Measurements from ENCODE around the gene PRUNE1.

The PRUNE1 gene

GRCh38 chr1:151008244-151009205 lies at the start of gene PRUNE1:
TSS of gene PRUNE1 (plus strand) at chr1:151008449. CDS start at chr1:151008633, 184 bp downstream.
- DNase-seq: peak; percentile 98

- DNase-seq: no peak
Measured at GRCh38 chr1:150960646-150961045, 47.6 kb upstream of the PRUNE1 start.

GRCh38 chr1:150961756-150962155 lies 46.5 kb upstream of the PRUNE1 start:
- DNase-seq: no peak

- DNase-seq: no peak
Measured at GRCh38 chr1:150963321-150964163, 44.7 kb upstream of the PRUNE1 start.

- DNase-seq: no peak
Measured at GRCh38 chr1:150964164-150964489, 44.1 kb upstream of the PRUNE1 start.

GRCh38 chr1:150965605-150966004 lies 42.6 kb upstream of the PRUNE1 start:
- DNase-seq: no peak

GRCh38 chr1:150966011-150966410 lies 42.2 kb upstream of the PRUNE1 start:
- no peak for DNase-seq

- DNase-seq: no peak
Measured at GRCh38 chr1:150967936-150968335, 40.3 kb upstream of the PRUNE1 start.

- DNase-seq: no peak
Measured at GRCh38 chr1:150968491-150968890, 39.8 kb upstream of the PRUNE1 start.

- no peak for DNase-seq
Measured at GRCh38 chr1:150969626-150970025, 38.6 kb upstream of the PRUNE1 start.

GRCh38 chr1:150970808-150971582 lies 37.3 kb upstream of the PRUNE1 start:
- DNase-seq: peak; percentile 50

GRCh38 chr1:150971583-150972416 lies 36.4 kb upstream of the PRUNE1 start:
- no peak for DNase-seq

GRCh38 chr1:150972417-150972940 lies 35.8 kb upstream of the PRUNE1 start:
- DNase-seq: no peak

GRCh38 chr1:150973258-150973835 lies 34.9 kb upstream of the PRUNE1 start:
- no peak for DNase-seq

GRCh38 chr1:150973836-150974579 lies 34.2 kb upstream of the PRUNE1 start:
- DNase-seq: peak; percentile 25

GRCh38 chr1:150974580-150975478 lies 33.4 kb upstream of the PRUNE1 start, which contains the start of gene CERS2:
TSS of gene CERS2 (minus strand) at chr1:150974835. CDS start at chr1:150969090, 5,745 bp downstream.
- peak; percentile 64 for DNase-seq

GRCh38 chr1:150976401-150976821 lies 31.8 kb upstream of the PRUNE1 start:
- no peak for DNase-seq

GRCh38 chr1:150976879-150977694 lies 31.2 kb upstream of the PRUNE1 start:
- peak; percentile 94 for DNase-seq
